Endodermal cell (in vitro differentiated cells): ENCODE data around the gene ARL6IP4. TPM values are rescaled to one million over a fixed set of nuclear protein-coding genes. Genes with fewer than 3 reads are reported as not detected.

ENCODE experiments used
- DNase-seq: peaks from one replicate; pipeline ENCODE4 v3.0.0-alpha.2; 2017
- H3K27ac ChIP-seq: 2 replicates; pipeline ENCODE4 v1.5.1; 2013; ENCODE audit warnings: mild to moderate bottlenecking, low read depth, low read length, moderate library complexity
- H3K27me3 ChIP-seq: 2 replicates; pipeline ENCODE4 v1.6.1; 2013; ENCODE audit warnings: mild to moderate bottlenecking, low read length, moderate library complexity; ENCODE audit not compliant: insufficient read depth, control insufficient read depth, poor library complexity, severe bottlenecking
- H3K36me3 ChIP-seq: 2 replicates; pipeline ENCODE4 v1.7.0; 2013; ENCODE audit warnings: mild to moderate bottlenecking, low read length, moderate library complexity; ENCODE audit not compliant: control insufficient read depth, insufficient read depth
- H3K4me1 ChIP-seq: one replicate; pipeline ENCODE4 v1.7.0; 2013; ENCODE audit warnings: low read length; ENCODE audit not compliant: control insufficient read depth, insufficient read depth
- H3K4me3 ChIP-seq: 2 replicates; pipeline ENCODE4 v1.5.1; 2013; ENCODE audit warnings: mild to moderate bottlenecking, low read length, moderate library complexity
- H3K9ac ChIP-seq: 2 replicates; pipeline ENCODE4 v1.6.1; 2013; ENCODE audit warnings: mild to moderate bottlenecking, low read length, moderate library complexity; ENCODE audit not compliant: poor library complexity, severe bottlenecking; ENCODE audit errors: extremely low read depth
- H3K9me3 ChIP-seq: 2 replicates; pipeline ENCODE4 v1.6.1; 2013; ENCODE audit warnings: mild to moderate bottlenecking, low read length, moderate library complexity; ENCODE audit not compliant: control insufficient read depth
- H3K27ac Mint-ChIP-seq: 2 replicates; pipeline ENCODE4 v1.8.0; 2020; ENCODE audit warnings: mixed read lengths
- H3K27me3 Mint-ChIP-seq: 2 replicates; pipeline ENCODE4 v1.8.0; 2021; ENCODE audit warnings: mild to moderate bottlenecking, mixed read lengths; ENCODE audit not compliant: insufficient read depth
- H3K36me3 Mint-ChIP-seq: 2 replicates; pipeline ENCODE4 v1.8.0; 2020; ENCODE audit warnings: low read depth, mixed read lengths
- H3K4me1 Mint-ChIP-seq: 2 replicates; pipeline ENCODE4 v1.8.0; 2020; ENCODE audit warnings: mixed read lengths
- H3K4me3 Mint-ChIP-seq: 2 replicates; pipeline ENCODE4 v1.8.0; 2020; ENCODE audit warnings: mild to moderate bottlenecking, moderate library complexity, mixed read lengths
- H3K9me3 Mint-ChIP-seq: 2 replicates; pipeline ENCODE4 v1.8.0; 2020; ENCODE audit warnings: mild to moderate bottlenecking, mixed read lengths
- CTCF ChIP-seq: fragments of 200-600 bp; sonication (generic); conservative IDR thresholded peaks from 2 replicates; pipeline ENCODE4 v1.5.0; 2021; ENCODE audit warnings: antibody characterized with exemption, mild to moderate bottlenecking
- whole genome bisulfite sequencing, 2 experiments: methylation state at CpG; one replicate each; pipeline versions ENCODE4 v1.1.5 to v1.1.7; 2013; ENCODE audit warnings: missing lambda C conversion rate in 2 of 2, mixed read lengths in 1 of 2; ENCODE audit not compliant: insufficient coverage in 1 of 2, insufficient read length in 1 of 2; 5-methylcytosine and 5-hydroxymethylcytosine counted together
- total RNA-seq, 2 donors: library from RNA; stranded (reverse); fragmentation: NEBNext Ultra II Directional in 1 of 2; extraction: Animal tissue kit (Norgen Biotek cat#: 25700) in 1 of 2; gene quantifications; 2 replicates in 1 of 2; 3 replicates in 1 of 2; pipeline ENCODE4 v1.2.1, GENCODE V29; 2021

Gene ARL6IP4
- total RNA-seq, 2 donors from 2014 or later = 136 to 149 TPM

DNA sequence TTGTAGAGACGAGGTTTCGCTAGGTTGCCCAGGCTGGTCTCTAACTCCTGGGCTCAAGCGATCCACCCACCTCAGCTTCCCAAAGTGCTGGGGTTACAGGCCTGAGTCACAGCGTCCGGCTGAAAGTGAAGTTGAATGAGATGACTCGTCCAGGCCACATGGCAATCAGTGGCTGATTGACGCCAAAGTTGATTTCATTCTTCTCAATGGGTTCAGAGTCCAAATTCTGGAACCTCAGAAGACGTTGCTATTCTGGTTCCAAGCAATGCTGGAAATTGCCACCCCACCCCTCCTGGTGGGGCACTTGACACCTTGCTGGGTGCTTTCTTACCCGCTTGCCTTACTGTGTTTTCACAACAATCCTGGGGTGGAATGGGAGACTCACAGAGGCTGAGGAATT is 29.1 kb upstream of the ARL6IP4 start:
- Histone ChIP-seq H3K9ac (no peak overlapping the region), H3K27ac (no peak overlapping the region), H3K9me3 (no peaks in the 10 kb centered on the region), H3K36me3 (no peaks in the 10 kb centered on the region), H3K4me3 (no peak overlapping the region), H3K4me1 (no peaks in the 10 kb centered on the region), H3K27me3 (no peaks in the 10 kb centered on the region)
- H3K9me3 Mint-ChIP-seq = no peaks in the 10 kb centered on the region
- H3K4me3 Mint-ChIP-seq = no peak overlapping the region
- no peak for TF ChIP-seq CTCF
- H3K4me1 Mint-ChIP-seq = no peaks in the 10 kb centered on the region
- no peaks in the 10 kb centered on the region for H3K27me3 Mint-ChIP-seq
- no peak for DNase-seq
- no peak overlapping the region for H3K27ac Mint-ChIP-seq
- 82 to 90% methylated on average over 8 to 9 of the region's 9 CpGs for WGBS, 2 experiments
- no peaks in the 10 kb centered on the region for H3K36me3 Mint-ChIP-seq

GRCh38 chr12:122951979-122952892 is 28.2 kb upstream of the ARL6IP4 start:
- no peaks in the 10 kb centered on the region for H3K4me1 Mint-ChIP-seq

GRCh38 chr12:122955156-122955555 is 25.3 kb upstream of the ARL6IP4 start:
- Histone ChIP-seq H3K9ac (no peak overlapping the region), H3K9me3 (no peaks in the 10 kb centered on the region), H3K4me3 (no peak overlapping the region), H3K27me3 (no peaks in the 10 kb centered on the region), H3K27ac (no peak overlapping the region), H3K36me3 (no peaks in the 10 kb centered on the region), H3K4me1 (no peaks in the 10 kb centered on the region)
- Mint-ChIP-seq H3K4me1 (no peaks in the 10 kb centered on the region), H3K4me3 (no peak overlapping the region), H3K36me3 (peaks cover 2% of the 10 kb centered on the region), H3K9me3 (no peaks in the 10 kb centered on the region), H3K27ac (no peak overlapping the region), H3K27me3 (no peaks in the 10 kb centered on the region)
- 73 to 88% methylated on average over 7 to 8 of the region's 8 CpGs for WGBS, 2 experiments
- DNase-seq = no peak
- no peak for TF ChIP-seq CTCF

More at GRCh38 chr12:122951979-122952892, 28.2 kb upstream of the ARL6IP4 start:
- H3K36me3 Mint-ChIP-seq = no peaks in the 10 kb centered on the region
- H3K4me3 ChIP-seq = no peak overlapping the region
- H3K9ac ChIP-seq = no peak overlapping the region
- H3K4me3 Mint-ChIP-seq = no peak overlapping the region
- no peaks in the 10 kb centered on the region for H3K9me3 Mint-ChIP-seq
- H3K27me3 Mint-ChIP-seq = no peaks in the 10 kb centered on the region
- WGBS, 2 experiments = 69 to 71% methylated on average over 12 of the region's 12 CpGs
- no peaks in the 10 kb centered on the region for H3K36me3 ChIP-seq
- no peak overlapping the region for H3K27ac Mint-ChIP-seq
- H3K27me3 ChIP-seq = no peaks in the 10 kb centered on the region
- peak; percentile 94 for DNase-seq
- H3K9me3 ChIP-seq = no peaks in the 10 kb centered on the region
- H3K4me1 ChIP-seq = no peaks in the 10 kb centered on the region
- no peak overlapping the region for H3K27ac ChIP-seq
- peak; percentile 90 for TF ChIP-seq CTCF
